ENCODE results near the gene TMEM106A.

DNA sequence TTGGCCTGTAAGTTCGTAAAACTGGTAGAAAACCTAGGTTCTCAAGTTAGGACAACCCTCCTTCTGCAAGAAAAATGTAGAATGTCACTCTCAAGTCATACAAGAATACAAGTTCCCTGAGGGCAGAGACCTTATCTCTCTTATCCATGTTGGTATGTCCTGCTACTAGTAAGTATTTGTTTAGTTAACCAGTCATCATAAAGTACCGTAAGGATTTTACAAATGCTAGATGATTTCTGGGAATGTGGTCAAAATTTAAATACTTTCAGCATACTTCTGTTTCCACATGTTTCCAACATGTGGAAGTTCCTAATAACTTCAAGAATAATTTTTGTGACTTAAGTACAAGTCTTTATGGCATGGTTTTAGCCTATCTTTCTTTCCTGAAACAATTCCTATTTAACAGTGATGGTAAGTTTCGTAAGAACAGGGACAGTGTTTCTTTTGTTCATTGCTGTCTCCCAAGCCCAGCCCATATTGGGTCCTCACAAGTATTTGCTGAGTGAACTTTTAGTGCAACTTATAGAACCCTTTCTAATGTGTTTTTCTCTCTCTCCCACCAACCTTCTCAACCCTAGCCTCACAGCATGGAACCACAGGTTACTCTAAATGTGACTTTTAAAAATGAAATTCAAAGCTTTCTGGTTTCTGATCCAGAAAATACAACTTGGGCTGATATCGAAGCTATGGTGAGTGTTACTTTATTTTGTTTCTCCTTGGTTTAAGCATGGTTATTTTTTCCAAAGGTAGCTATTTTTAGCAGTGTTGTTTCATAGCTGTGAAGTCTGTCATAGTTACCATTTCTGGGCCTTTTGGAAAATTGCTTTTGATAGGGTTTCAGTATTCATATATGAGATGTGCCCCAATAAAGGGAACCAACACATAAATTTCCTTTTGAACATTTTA is 36.2 kb upstream of the TMEM106A start:
- TF ChIP-seq, protein P1, sequence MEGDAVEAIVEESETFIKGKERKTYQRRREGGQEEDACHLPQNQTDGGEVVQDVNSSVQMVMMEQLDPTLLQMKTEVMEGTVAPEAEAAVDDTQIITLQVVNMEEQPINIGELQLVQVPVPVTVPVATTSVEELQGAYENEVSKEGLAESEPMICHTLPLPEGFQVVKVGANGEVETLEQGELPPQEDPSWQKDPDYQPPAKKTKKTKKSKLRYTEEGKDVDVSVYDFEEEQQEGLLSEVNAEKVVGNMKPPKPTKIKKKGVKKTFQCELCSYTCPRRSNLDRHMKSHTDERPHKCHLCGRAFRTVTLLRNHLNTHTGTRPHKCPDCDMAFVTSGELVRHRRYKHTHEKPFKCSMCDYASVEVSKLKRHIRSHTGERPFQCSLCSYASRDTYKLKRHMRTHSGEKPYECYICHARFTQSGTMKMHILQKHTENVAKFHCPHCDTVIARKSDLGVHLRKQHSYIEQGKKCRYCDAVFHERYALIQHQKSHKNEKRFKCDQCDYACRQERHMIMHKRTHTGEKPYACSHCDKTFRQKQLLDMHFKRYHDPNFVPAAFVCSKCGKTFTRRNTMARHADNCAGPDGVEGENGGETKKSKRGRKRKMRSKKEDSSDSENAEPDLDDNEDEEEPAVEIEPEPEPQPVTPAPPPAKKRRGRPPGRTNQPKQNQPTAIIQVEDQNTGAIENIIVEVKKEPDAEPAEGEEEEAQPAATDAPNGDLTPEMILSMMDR (IDR thresholded peaks at IDR 0.05): no peak
- no peak for TF ChIP-seq POLR2A (IDR thresholded peaks at IDR 0.05)
- no peak for TF ChIP-seq POLR2AphosphoS5 (IDR thresholded peaks at IDR 0.05)

Data from stomach (tissue), 4 donors.